Measurements from ENCODE around the gene HSDL1.

DNA sequence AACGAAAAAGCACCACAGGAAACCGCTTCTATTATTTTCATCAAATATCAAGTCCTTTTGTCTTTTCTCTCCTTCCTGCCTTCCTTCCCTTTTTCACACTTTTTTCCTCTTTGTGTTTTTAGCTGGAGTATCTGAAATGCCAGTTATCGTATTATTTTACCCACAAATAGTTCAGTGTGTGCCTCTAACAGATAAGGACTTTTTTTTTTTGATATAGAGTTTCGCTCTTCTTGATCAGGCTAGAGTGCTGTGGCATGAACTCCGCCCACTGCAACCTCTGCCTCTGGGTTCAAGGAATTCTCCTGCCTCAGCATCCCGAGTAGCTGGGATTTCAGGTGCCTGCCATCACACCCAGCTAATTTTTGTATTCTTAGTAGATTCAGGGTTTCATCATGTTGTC, 10.8 kb upstream of the HSDL1 start:
- TF ChIP-seq TAF1 (IDR thresholded peaks at IDR 0.05; ENCODE audit: low read depth, low read length) (no peak), POLR2AphosphoS5 (IDR thresholded peaks at IDR 0.05; ENCODE audit: low read depth, low read length) (no peak)

Measured in GM12891 (cell line).